C4-2B (cell line): ENCODE results near the gene MYCN.

Experiments used
- ZFX ChIP-seq: fragments of 450-650 bp; IDR thresholded peaks from 2 replicates; pipeline ENCODE4 v1.6.1; 2017
- TF ChIP-seq, protein P1 (sequence below): fragments of 450-650 bp; conservative IDR thresholded peaks from 2 replicates; pipeline ENCODE4 v1.5.1; 2017; ENCODE audit warnings: mild to moderate bottlenecking

DNA sequence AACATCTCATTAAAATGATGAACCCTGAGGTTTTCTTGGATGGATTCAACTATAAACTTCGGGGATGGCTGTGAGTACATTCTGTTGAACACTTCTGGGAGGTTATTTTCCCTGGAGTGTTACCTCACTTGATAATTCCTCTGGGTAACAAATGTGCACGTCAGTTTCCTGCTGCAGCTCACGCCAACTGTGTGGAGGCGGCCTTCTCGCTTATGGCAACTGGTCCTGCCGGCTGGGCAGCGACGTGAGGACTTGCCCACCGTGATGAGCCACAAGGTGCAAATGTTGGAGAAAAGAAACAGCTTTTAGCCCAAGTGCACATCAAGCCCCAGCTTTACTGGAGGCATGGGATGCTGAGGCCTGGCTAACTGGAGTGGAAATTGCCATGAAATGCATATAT, 15.9 kb downstream of the MYCN start:
- TF ChIP-seq, protein P1, sequence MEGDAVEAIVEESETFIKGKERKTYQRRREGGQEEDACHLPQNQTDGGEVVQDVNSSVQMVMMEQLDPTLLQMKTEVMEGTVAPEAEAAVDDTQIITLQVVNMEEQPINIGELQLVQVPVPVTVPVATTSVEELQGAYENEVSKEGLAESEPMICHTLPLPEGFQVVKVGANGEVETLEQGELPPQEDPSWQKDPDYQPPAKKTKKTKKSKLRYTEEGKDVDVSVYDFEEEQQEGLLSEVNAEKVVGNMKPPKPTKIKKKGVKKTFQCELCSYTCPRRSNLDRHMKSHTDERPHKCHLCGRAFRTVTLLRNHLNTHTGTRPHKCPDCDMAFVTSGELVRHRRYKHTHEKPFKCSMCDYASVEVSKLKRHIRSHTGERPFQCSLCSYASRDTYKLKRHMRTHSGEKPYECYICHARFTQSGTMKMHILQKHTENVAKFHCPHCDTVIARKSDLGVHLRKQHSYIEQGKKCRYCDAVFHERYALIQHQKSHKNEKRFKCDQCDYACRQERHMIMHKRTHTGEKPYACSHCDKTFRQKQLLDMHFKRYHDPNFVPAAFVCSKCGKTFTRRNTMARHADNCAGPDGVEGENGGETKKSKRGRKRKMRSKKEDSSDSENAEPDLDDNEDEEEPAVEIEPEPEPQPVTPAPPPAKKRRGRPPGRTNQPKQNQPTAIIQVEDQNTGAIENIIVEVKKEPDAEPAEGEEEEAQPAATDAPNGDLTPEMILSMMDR: no peak
- no peak for TF ChIP-seq ZFX
